HUES6 (cell line): ENCODE results near the gene MEPCE.
"Not testable (repeated sequence)": the region's sequence is repeated elsewhere in the genome, so short reads cannot be mapped to it uniquely, and the experiment has no call there.

ENCODE experiments used
- H3K27ac ChIP-seq: 2 replicates; pipeline ENCODE4 v1.7.0; 2013; ENCODE audit warnings: low read depth, mild to moderate bottlenecking, low read length, inconsistent platforms
- H3K27me3 ChIP-seq: 2 replicates; pipeline ENCODE4 v1.6.1; 2013; ENCODE audit warnings: low read length; ENCODE audit not compliant: control insufficient read depth, insufficient read depth
- H3K36me3 ChIP-seq: 2 replicates; pipeline ENCODE4 v1.6.1; 2013; ENCODE audit warnings: low read length; ENCODE audit not compliant: control insufficient read depth, insufficient read depth
- H3K4me1 ChIP-seq: 2 replicates; pipeline ENCODE4 v1.6.1; 2013; ENCODE audit warnings: low read length; ENCODE audit not compliant: control insufficient read depth, insufficient read depth
- H3K4me3 ChIP-seq: 2 replicates; pipeline ENCODE4 v1.5.1; 2013; ENCODE audit warnings: low read depth, low read length
- H3K9ac ChIP-seq: one replicate; pipeline ENCODE4 v1.6.1; 2013; ENCODE audit warnings: mild to moderate bottlenecking, low read length
- H3K9me3 ChIP-seq: 2 replicates; pipeline ENCODE4 v1.6.1; 2013; ENCODE audit warnings: low read depth, low read length; ENCODE audit not compliant: control insufficient read depth, insufficient read depth

The MEPCE gene

GRCh38 chr7:100446040-100446439 is 16.4 kb downstream of the MEPCE start:
- Histone ChIP-seq H3K9me3 (no peaks in the 10 kb centered on the region), H3K36me3 (no peaks in the 10 kb centered on the region), H3K27ac (no peak overlapping the region), H3K4me3 (no peak overlapping the region), H3K27me3 (no peaks in the 10 kb centered on the region), H3K4me1 (peaks cover 9% of the 10 kb centered on the region), H3K9ac (no peak overlapping the region)

GRCh38 chr7:100447363-100447762 is 17.7 kb downstream of the MEPCE start:
- not testable (repeated sequence) for H3K9me3 ChIP-seq, H3K9ac ChIP-seq, H3K4me3 ChIP-seq, H3K4me1 ChIP-seq, H3K27me3 ChIP-seq, H3K27ac ChIP-seq, H3K36me3 ChIP-seq

- no peak overlapping the region for H3K9ac ChIP-seq
- no peaks in the 10 kb centered on the region for H3K9me3 ChIP-seq
- peaks cover 7% of the 10 kb centered on the region for H3K4me1 ChIP-seq
- no peaks in the 10 kb centered on the region for H3K27me3 ChIP-seq
- H3K4me3 ChIP-seq, result no peak overlapping the region
- H3K27ac ChIP-seq, result no peak overlapping the region
- H3K36me3 ChIP-seq, result no peaks in the 10 kb centered on the region
Measured at GRCh38 chr7:100449190-100449795, 19.7 kb downstream of the MEPCE start.

DNA sequence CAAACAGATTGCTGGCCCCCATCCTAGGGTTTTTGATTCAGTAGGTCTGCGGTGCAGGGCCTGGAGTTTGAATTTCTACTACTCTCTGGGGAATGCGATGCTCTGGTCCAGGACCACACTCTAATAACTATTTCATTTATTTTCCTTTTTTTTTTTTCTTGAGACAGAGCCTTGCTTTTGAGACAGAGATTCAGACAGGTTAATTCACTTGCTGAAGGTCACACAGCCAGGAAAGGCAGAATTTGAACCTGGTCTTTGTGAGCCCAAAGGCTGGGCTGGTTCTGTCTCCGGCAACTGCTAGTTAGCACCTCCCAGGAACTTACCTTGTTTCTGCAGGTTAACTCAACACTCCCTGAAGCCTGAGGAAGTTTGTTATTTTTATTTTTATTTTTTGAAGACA is 22.9 kb downstream of the MEPCE start:
- Histone ChIP-seq H3K4me3 (no peak overlapping the region), H3K9ac (no peak overlapping the region), H3K36me3 (no peaks in the 10 kb centered on the region), H3K27me3 (no peaks in the 10 kb centered on the region), H3K9me3 (no peaks in the 10 kb centered on the region), H3K4me1 (peaks cover 13% of the 10 kb centered on the region), H3K27ac (no peak overlapping the region)

GRCh38 chr7:100453854-100454253 is 24.2 kb downstream of the MEPCE start:
- not testable (repeated sequence) for H3K4me3 ChIP-seq, H3K9ac ChIP-seq, H3K27ac ChIP-seq, H3K27me3 ChIP-seq, H3K9me3 ChIP-seq, H3K36me3 ChIP-seq
- peaks cover 13% of the 10 kb centered on the region for H3K4me1 ChIP-seq

GRCh38 chr7:100455206-100455605 is 25.6 kb downstream of the MEPCE start:
- H3K27me3 ChIP-seq, result no peaks in the 10 kb centered on the region
- H3K27ac ChIP-seq, result no peak overlapping the region
- H3K36me3 ChIP-seq, result no peaks in the 10 kb centered on the region
- H3K9me3 ChIP-seq, result no peaks in the 10 kb centered on the region
- no peak overlapping the region for H3K9ac ChIP-seq
- H3K4me1 ChIP-seq, result peaks cover 13% of the 10 kb centered on the region
- H3K4me3 ChIP-seq, result no peak overlapping the region

GRCh38 chr7:100456562-100456961 is 26.9 kb downstream of the MEPCE start:
- Histone ChIP-seq H3K9me3 (no peaks in the 10 kb centered on the region), H3K4me1 (peaks cover 13% of the 10 kb centered on the region), H3K36me3 (no peaks in the 10 kb centered on the region), H3K4me3 (no peak overlapping the region), H3K9ac (no peak overlapping the region), H3K27ac (no peak overlapping the region), H3K27me3 (no peaks in the 10 kb centered on the region)

DNA sequence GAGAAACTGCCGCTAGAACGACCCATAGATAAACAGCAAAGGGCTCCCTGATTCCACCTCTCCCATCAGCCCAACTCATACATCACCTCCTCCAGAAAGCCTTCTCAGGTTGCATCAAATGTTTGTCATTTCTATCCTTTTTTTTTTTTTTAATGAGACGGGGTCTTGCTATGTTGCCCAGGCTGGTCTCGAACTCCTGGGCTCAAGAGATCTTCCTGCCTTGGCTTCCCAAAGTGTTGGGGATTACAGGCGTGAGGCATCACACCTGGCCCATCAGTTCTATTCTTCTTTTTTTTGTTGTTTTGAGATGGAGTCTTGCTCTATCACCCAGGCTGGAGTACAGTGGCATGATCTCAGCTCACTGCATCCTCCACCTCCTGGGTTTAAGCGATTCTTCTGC is 27.4 kb downstream of the MEPCE start:
- Histone ChIP-seq H3K9me3 (no peaks in the 10 kb centered on the region), H3K36me3 (no peaks in the 10 kb centered on the region), H3K27ac (no peak overlapping the region), H3K27me3 (no peaks in the 10 kb centered on the region), H3K4me3 (no peak overlapping the region), H3K9ac (no peak overlapping the region), H3K4me1 (peaks cover 13% of the 10 kb centered on the region)

DNA sequence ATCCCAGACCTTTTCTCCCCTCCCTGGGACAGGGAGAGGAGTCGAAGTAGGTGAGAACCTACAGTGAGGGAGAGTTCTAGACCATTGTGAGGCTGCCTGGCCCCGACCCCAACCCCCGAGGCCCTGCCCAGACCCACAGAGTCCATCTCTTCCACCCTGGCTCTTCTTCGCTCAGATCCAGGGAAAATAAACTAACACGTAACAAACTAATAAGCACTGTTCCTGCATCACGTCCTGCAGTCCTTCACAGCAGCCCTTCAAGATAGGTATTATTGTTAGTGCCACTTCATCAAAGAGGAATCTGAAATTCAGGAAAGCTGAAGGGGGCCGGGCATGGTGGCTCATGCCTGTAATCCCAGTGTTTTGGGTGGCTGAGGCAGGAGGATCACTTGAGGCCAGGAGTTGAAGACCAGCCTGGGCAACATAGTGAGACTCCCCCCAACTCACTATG is 34.6 kb downstream of the MEPCE start, which contains the start of gene SPACDR:
TSS of gene SPACDR (minus strand) at position 51 of the 451 bp plus-strand sequence. CDS start 235 bp downstream, outside the sequence.
- H3K27ac ChIP-seq, result no peak within 1 kb of the TSS
- no peaks in the 10 kb centered on the region for H3K27me3 ChIP-seq
- H3K4me3 ChIP-seq, result no peak within 1 kb of the TSS
- no peaks in the 10 kb centered on the region for H3K9me3 ChIP-seq
- no peaks in the 10 kb centered on the region; the same call in 1 of the 2 replicates for H3K4me1 ChIP-seq
- no peak within 1 kb of the TSS for H3K9ac ChIP-seq
- no peaks in the 10 kb centered on the region for H3K36me3 ChIP-seq

DNA sequence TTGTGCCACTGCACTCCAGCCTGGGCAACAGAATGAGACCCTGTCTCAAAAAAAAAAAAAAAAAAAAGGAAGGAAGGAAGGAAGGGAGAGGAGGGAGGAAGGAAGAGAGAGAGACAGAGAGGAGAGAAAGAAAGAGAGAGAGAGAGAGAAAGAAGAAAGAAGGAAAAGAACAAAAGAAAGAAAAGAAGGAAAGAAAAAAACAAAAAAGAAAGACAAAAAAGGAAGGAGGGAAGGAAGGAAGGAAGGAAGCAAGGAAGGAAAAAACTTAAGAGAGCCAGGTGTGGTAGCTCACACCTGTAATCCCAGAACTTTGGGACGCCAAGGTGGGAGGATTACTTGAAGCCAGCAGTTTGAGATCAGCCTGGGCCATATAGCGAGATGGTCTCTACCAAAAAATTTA is 35.2 kb downstream of the MEPCE start:
- Histone ChIP-seq H3K9ac (no peak overlapping the region), H3K36me3 (no peaks in the 10 kb centered on the region), H3K27ac (no peak overlapping the region), H3K4me3 (no peak overlapping the region), H3K4me1 (peaks cover 4% of the 10 kb centered on the region; the same call in 1 of the 2 replicates), H3K9me3 (no peaks in the 10 kb centered on the region), H3K27me3 (no peaks in the 10 kb centered on the region)

GRCh38 chr7:100465299-100465698 is 35.7 kb downstream of the MEPCE start:
- Histone ChIP-seq H3K4me1 (peaks cover 4% of the 10 kb centered on the region; the same call in 1 of the 2 replicates), H3K9ac (no peak overlapping the region), H3K27me3 (no peaks in the 10 kb centered on the region), H3K9me3 (no peaks in the 10 kb centered on the region), H3K27ac (no peak overlapping the region), H3K36me3 (no peaks in the 10 kb centered on the region), H3K4me3 (no peak overlapping the region)
